Ovary (tissue), 9 donors: ENCODE results near the gene FOSL1. TPM values are rescaled to one million over a fixed set of nuclear protein-coding genes. Genes with fewer than 3 reads are reported as not detected.

Experiments
- DNase-seq, 5 donors: peaks; one replicate each; pipeline ENCODE4 v3.0.0-alpha.2; 2019 to 2020
- H3K27ac ChIP-seq, 2 donors: fragments of 200-600 bp; one replicate each; pipeline versions ENCODE4 v1.5.1 to v1.8.0; 2019 to 2022
- H3K27me3 ChIP-seq: fragments of 200-600 bp; one replicate; pipeline ENCODE4 v1.8.0; 2022
- H3K36me3 ChIP-seq: fragments of 200-600 bp; sonication (generic); one replicate; pipeline ENCODE4 v1.5.1; 2019
- H3K4me1 ChIP-seq: one replicate; pipeline ENCODE4 v1.8.1; 2013; ENCODE audit warnings: mild to moderate bottlenecking, moderate library complexity; ENCODE audit not compliant: insufficient read depth
- H3K4me3 ChIP-seq: fragments of 200-600 bp; sonication (generic); one replicate; pipeline ENCODE4 v1.5.1; 2017
- H3K9me3 ChIP-seq, 2 donors: fragments of 200-600 bp in 1 of 2; sonication (generic) in 1 of 2; one replicate each; pipeline versions ENCODE4 v1.5.1 to v1.8.1; 2013 to 2019; ENCODE audit warnings: mild to moderate bottlenecking in 1 of 2, moderate library complexity in 1 of 2
- EP300 ChIP-seq: sonication (generic); formaldehyde crosslinking; IDR thresholded peaks from one replicate; pipeline ENCODE4 v1.6.1; 2017; ENCODE audit warnings: antibody characterized with exemption
- POLR2A ChIP-seq: fragments of 450-650 bp; IDR thresholded peaks from one replicate; pipeline ENCODE4 v1.6.1; 2017; ENCODE audit warnings: antibody characterized with exemption, mild to moderate bottlenecking, moderate library complexity
- WGBS, 3 donors: extraction: QIAGEN DNeasy Blood & Tissue Kit in 1 of 3; methylation state at CpG; one replicate each; pipeline versions ENCODE4 v1.1.5 to v1.1.7; 2013 to 2017; 5-methylcytosine and 5-hydroxymethylcytosine counted together
- intact Hi-C, 4 donors: fragments of 100-400 bp; cut with DNase I; formaldehyde crosslinking; loops; one replicate each; pipeline versions ENCODE4 v1.11.0 to v1.15.1; 2022 to 2023
- polyA plus RNA-seq, 2 donors: library from polyadenylated mRNA; stranded (reverse); fragments of 200-250 nt in 1 of 2; fragments of 350-450 nt in 1 of 2; fragmentation: Illumina TruSeq in 1 of 2; extraction: RNeasy Lipid Tissue Mini Kit (QIAGEN cat#74804) in 1 of 2; gene quantifications; one replicate each; pipeline ENCODE4 v1.2.3, GENCODE V29; 2013 to 2014
- total RNA-seq, 7 donors: library from RNA; depleted of rRNA in 2 of 7; stranded (reverse); fragments of >200 nt in 2 of 7; fragmentation: NEBNext Ultra II Directional in 3 of 7; extraction: Animal tissue kit (Norgen Biotek cat#: 25700) in 3 of 7; gene quantifications; one replicate each; pipeline versions ENCODE4 v1.1.0 to v1.2.4, GENCODE V29; 2016 to 2023
- TF ChIP-seq, protein P1 (sequence below), 3 donors: fragments of 450-650 bp in 2 of 3; fragments of 200-600 bp in 1 of 3; IDR thresholded peaks; one replicate each; pipeline versions ENCODE4 v1.5.1 to v1.8.0; 2016 to 2022; ENCODE audit warnings: antibody characterized with exemption in 3 of 3, mild to moderate bottlenecking in 1 of 3
- donor health status: DM: no; HTN: no; CAD: no; lungs with moderate emphysema.
- donor health status: DM: no; HTN: no; CAD: no.
- donor health status: Bipolar disorder and iron deficiency.
- donor health status: DM: yes; HTN: yes; CAD: no.
- donor health status: DM: no; HTN: no; CAD: no.
- donor health status: DM: yes; HTN: yes; CAD: no.

The FOSL1 gene
- total and polyA plus RNA-seq, 9 donors, result 0.61 to 9.4 (median 1.0) TPM

DNA sequence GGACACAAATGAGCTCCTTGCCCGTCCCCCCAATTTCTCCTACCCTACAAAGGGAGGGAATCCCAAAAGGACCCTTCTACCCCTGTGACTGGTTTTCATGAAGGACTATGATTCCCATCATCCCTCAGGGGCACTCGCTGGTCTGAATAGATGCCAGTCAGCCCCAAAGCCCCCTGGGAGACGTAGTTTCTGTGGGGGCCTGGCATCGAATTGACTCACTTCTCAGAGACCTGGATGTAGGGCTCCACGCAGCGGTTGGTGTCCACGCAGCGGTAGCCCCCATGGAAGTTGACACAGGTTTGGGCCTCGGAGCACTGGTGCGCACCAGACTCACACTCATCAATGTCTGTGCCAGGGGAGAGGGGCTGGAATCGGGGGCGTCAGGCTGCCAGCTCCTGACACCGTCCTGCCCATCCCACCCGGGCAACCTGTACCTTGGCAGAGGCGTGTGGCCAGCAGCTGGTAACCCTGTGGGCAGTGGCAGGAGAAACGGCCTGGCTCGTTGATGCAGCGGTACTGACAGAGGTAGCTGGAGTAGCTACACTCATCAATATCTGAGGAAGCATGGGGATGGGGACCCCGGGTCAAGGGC is 32.0 kb downstream of the FOSL1 start:
- Histone ChIP-seq H3K4me1 (peaks cover 2% of the 10 kb centered on the region), H3K27ac (no peak overlapping the region), H3K9me3 (no peaks in the 10 kb centered on the region), H3K27me3 (no peaks in the 10 kb centered on the region), H3K36me3 (no peaks in the 10 kb centered on the region), H3K4me3 (no peak overlapping the region)
- intact Hi-C loops, result no loop called here
- peak in 3 of 5 donors; percentile 28 to 60 (median 53) for DNase-seq
- 75 to 89% (median 79%) methylated on average over 18 to 19 of the region's 19 CpGs for WGBS, 3 donors
- TF ChIP-seq POLR2A (no peak), EP300 (no peak)
- TF ChIP-seq, protein P1, sequence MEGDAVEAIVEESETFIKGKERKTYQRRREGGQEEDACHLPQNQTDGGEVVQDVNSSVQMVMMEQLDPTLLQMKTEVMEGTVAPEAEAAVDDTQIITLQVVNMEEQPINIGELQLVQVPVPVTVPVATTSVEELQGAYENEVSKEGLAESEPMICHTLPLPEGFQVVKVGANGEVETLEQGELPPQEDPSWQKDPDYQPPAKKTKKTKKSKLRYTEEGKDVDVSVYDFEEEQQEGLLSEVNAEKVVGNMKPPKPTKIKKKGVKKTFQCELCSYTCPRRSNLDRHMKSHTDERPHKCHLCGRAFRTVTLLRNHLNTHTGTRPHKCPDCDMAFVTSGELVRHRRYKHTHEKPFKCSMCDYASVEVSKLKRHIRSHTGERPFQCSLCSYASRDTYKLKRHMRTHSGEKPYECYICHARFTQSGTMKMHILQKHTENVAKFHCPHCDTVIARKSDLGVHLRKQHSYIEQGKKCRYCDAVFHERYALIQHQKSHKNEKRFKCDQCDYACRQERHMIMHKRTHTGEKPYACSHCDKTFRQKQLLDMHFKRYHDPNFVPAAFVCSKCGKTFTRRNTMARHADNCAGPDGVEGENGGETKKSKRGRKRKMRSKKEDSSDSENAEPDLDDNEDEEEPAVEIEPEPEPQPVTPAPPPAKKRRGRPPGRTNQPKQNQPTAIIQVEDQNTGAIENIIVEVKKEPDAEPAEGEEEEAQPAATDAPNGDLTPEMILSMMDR (IDR thresholded peaks at IDR 0.05), result no peak

DNA sequence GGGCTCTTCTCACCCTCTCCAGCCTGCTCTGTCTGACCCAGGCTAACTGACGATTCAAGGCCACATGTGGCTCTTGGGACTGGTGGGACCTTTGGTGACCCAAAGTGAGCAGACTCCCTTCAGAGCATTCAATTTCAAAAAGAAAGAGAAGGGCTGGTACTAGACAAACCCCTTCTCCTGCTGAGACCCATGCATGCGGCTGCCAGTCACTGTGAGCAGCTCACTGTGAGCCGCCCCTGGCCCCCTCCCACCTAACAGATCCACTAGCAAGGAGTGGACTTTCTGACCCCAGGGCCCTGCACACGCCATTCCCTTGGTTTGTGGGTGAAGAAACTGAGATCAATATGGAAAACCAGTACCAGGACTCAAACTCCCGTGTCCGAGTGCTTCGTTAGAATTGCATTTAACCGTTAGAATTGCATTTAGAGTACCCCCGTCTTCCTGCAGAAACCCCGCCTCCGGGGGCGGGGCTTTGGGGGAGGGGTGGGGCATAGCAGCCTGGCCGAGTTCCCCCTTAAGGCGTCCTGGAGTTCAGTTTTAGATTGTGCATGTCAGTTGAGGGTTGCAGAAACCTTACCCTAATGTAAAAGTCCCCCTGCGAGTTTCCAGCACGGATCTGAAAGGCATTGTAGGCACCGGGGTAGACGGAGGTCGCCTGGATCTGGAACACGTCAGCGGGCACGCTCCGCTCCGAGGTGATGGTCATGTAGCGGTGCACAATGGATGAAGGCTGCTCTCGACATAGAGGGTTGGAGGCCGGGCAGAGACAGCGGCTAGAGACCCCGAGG is 32.7 kb downstream of the FOSL1 start:
- intact Hi-C loops, result no loop called here
- Histone ChIP-seq H3K27ac (no peak overlapping the region), H3K4me3 (no peak overlapping the region), H3K27me3 (no peaks in the 10 kb centered on the region), H3K4me1 (peaks cover 2% of the 10 kb centered on the region), H3K36me3 (no peaks in the 10 kb centered on the region), H3K9me3 (no peaks in the 10 kb centered on the region)
- TF ChIP-seq EP300 (no peak), POLR2A (no peak)
- TF ChIP-seq, protein P1 (IDR thresholded peaks at IDR 0.05), result no peak
- DNase-seq, result peak in 3 of 5 donors; percentile 38 to 49 (median 47)
- 53 to 60% (median 54%) methylated on average over 29 of the region's 29 CpGs for WGBS, 3 donors

DNA sequence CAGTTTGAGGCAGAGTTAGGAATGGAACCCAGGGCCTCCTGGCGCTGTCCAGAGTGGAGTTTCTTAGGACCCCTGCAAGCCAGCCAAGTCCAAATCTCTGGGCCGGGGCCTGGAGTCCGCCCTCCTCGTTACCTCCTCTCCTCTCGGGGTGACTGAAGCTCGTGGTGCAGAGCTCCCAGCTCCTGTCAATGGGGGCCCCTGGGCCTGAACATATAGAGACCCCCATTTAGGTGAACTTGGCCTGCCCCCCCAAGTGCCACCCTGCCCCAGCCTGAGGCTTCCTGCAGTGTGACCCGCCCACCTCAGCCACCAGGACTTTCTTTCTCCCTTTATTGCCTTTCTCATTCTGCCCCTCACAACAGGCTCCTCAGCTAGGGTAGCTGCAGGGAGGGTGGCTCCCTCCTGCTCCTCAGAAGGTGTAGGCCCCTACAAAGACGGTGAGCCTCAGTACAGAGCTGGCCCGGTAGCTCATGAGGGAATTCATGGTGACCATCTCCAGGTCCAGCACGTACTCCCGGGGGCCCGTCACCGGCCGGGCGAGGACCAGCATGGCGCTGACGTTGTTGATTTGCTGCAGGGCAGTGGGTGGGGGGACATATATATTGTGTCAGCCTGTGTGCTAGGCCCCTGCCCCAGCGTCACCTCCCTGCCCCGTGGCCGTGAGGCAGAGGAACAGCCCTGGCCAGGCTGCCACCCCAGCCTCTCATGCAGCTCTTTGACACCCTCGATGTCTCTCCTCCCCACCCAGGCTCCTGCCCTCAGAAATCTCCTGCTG is 33.5 kb downstream of the FOSL1 start:
- intact Hi-C loops, result no loop called here
- WGBS, 3 donors, result 69 to 71% (median 70%) methylated on average over 21 of the region's 21 CpGs

More for the DNA sequence above, 33.5 kb downstream of the FOSL1 start:
- H3K27ac ChIP-seq, result no peak overlapping the region
- no peaks in the 10 kb centered on the region for H3K27me3 ChIP-seq
- TF ChIP-seq, protein P1 (IDR thresholded peaks at IDR 0.05), result no peak
- TF ChIP-seq EP300 (no peak), POLR2A (no peak)
- peaks cover 1% of the 10 kb centered on the region for H3K4me1 ChIP-seq
- H3K36me3 ChIP-seq, result no peaks in the 10 kb centered on the region
- no peaks in the 10 kb centered on the region for H3K9me3 ChIP-seq
- peak in 3 of 5 donors; percentile 23 to 35 (median 24) for DNase-seq
- no peak overlapping the region for H3K4me3 ChIP-seq
